Measurements from ENCODE around the gene NKX2-2. TPM values are rescaled to one million over a fixed set of nuclear protein-coding genes. Genes with fewer than 3 reads are reported as not detected.

NKX2-2 gene
- total RNA-seq, 1 experiment from 2014 or later, result not detected

- Histone ChIP-seq H3K27me3 (ENCODE audit: insufficient read depth, low read depth) (peaks cover 28% of the 10 kb centered on the region), H3K4me2 (no peak overlapping the region), H2AFZ (no peak overlapping the region), H3K9me3 (ENCODE audit: insufficient read depth, low read depth) (no peaks in the 10 kb centered on the region), H3F3A (ENCODE audit: insufficient read depth, low read depth) (no peaks in the 10 kb centered on the region), H3K79me2 (ENCODE audit: low read depth) (no peaks in the 10 kb centered on the region), H3K9me2 (ENCODE audit: insufficient read depth) (no peaks in the 10 kb centered on the region), H3K27ac (no peak overlapping the region), H3K4me3 (no peak overlapping the region), H3K36me3 (ENCODE audit: low read depth) (no peaks in the 10 kb centered on the region), H4K20me1 (ENCODE audit: insufficient read depth) (no peaks in the 10 kb centered on the region), H3K4me1 (replicated peaks; ENCODE audit: insufficient read depth) (no peaks in the 10 kb centered on the region)
- DNase-seq, result no peak
- intact Hi-C loops (cut with micrococcal nuclease; ENCODE audit: unreplicated experiment), result loop anchor here (10.0 kb wide), 1 partner anchor 669 kb away; no protein-coding TSS in a partner anchor
- BruUV-seq (replicated peaks), result no TSS peak
- ChIA-PET CTCF (no interaction called here), POLR2A (ENCODE audit: unreplicated experiment) (no interaction called here)
- TF ChIP-seq EZH2 (IDR thresholded peaks at IDR 0.05; ENCODE audit: low read depth) (no peak), CTCF (conservative IDR thresholded peaks at IDR 0.05) (no peak)
These were observed 10.5 kb downstream of the NKX2-2 start for GRCh38 chr20:21503345-21503744.

DNA sequence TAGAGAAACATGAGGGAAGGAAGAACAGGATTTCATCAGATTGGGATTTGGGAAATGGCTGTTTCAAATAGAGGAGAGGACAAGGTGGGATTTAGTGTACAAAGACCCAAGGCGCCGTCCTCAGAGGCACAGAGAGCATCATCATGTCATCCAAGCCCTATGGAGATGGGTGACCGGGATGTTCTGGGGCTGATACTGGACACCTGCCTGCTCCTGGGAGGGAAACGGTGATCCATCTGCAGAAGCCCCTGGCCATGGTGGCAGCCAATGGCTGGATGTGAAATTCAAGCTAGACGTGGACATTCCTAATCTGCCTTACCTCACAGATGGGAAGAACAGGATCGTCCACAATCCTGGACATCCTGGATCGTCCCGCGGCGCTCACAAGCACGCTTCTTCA is 12.7 kb downstream of the NKX2-2 start:
- ChIA-PET CTCF (no interaction called here), POLR2A (ENCODE audit: unreplicated experiment) (no interaction called here)
- intact Hi-C loops (cut with micrococcal nuclease; ENCODE audit: unreplicated experiment), result loop anchor here (10.0 kb wide), 1 partner anchor 666 kb away; no protein-coding TSS in a partner anchor

GRCh38 chr20:21500599-21500998 is 13.3 kb downstream of the NKX2-2 start:
- Histone ChIP-seq H3K79me2 (ENCODE audit: low read depth) (no peaks in the 10 kb centered on the region), H3K9me2 (ENCODE audit: insufficient read depth) (no peaks in the 10 kb centered on the region), H4K20me1 (ENCODE audit: insufficient read depth) (no peaks in the 10 kb centered on the region), H3F3A (ENCODE audit: insufficient read depth, low read depth) (no peaks in the 10 kb centered on the region), H3K4me1 (replicated peaks; ENCODE audit: insufficient read depth) (no peaks in the 10 kb centered on the region), H3K27me3 (ENCODE audit: insufficient read depth, low read depth) (peaks cover 41% of the 10 kb centered on the region), H3K9me3 (ENCODE audit: insufficient read depth, low read depth) (no peaks in the 10 kb centered on the region), H2AFZ (no peak overlapping the region), H3K4me3 (no peak overlapping the region), H3K4me2 (no peak overlapping the region), H3K27ac (no peak overlapping the region), H3K36me3 (ENCODE audit: low read depth) (no peaks in the 10 kb centered on the region)
- TF ChIP-seq CTCF (conservative IDR thresholded peaks at IDR 0.05) (no peak), EZH2 (IDR thresholded peaks at IDR 0.05; ENCODE audit: low read depth) (no peak)
- no peak for DNase-seq
- POLR2A ChIA-PET (ENCODE audit: unreplicated experiment), result no interaction called here
- no TSS peak for BruUV-seq (replicated peaks)
- intact Hi-C loops (cut with micrococcal nuclease; ENCODE audit: unreplicated experiment), result loop anchor here (10.0 kb wide), 1 partner anchor 666 kb away; no protein-coding TSS in a partner anchor
- CTCF ChIA-PET, result no interaction called here

More for the DNA sequence above, 12.7 kb downstream of the NKX2-2 start:
- TF ChIP-seq CTCF (conservative IDR thresholded peaks at IDR 0.05) (no peak), EZH2 (IDR thresholded peaks at IDR 0.05; ENCODE audit: low read depth) (no peak)
- no peak overlapping the region for H3K4me2 ChIP-seq
- peaks cover 35% of the 10 kb centered on the region for H3K27me3 ChIP-seq (ENCODE audit: insufficient read depth, low read depth)
- no peak overlapping the region for H2AFZ ChIP-seq
- H4K20me1 ChIP-seq (ENCODE audit: insufficient read depth), result no peaks in the 10 kb centered on the region
- H3K36me3 ChIP-seq (ENCODE audit: low read depth), result no peaks in the 10 kb centered on the region
- BruUV-seq (replicated peaks), result no TSS peak
- no peaks in the 10 kb centered on the region for H3K4me1 ChIP-seq (replicated peaks; ENCODE audit: insufficient read depth)
- DNase-seq, result no peak
- no peaks in the 10 kb centered on the region for H3K9me2 ChIP-seq (ENCODE audit: insufficient read depth)
- H3F3A ChIP-seq (ENCODE audit: insufficient read depth, low read depth), result no peaks in the 10 kb centered on the region
- no peaks in the 10 kb centered on the region for H3K9me3 ChIP-seq (ENCODE audit: insufficient read depth, low read depth)
- H3K79me2 ChIP-seq (ENCODE audit: low read depth), result no peaks in the 10 kb centered on the region
- H3K27ac ChIP-seq, result no peak overlapping the region
- no peak overlapping the region for H3K4me3 ChIP-seq

All from PC-9 (cell line).